HuH-7 (cell line): ENCODE measurements around the gene LILRB4.
"Not testable (repeated sequence)": the region's sequence is repeated elsewhere in the genome, so short reads cannot be mapped to it uniquely, and the experiment has no call there.

Experiments
- DNase-seq: peaks from one replicate; pipeline ENCODE4 v3.0.0; 2011; ENCODE audit warnings: low spot score

Gene LILRB4

GRCh38 chr19:54650108-54650655 lies 12.6 kb upstream of the LILRB4 start:
- no peak for DNase-seq

GRCh38 chr19:54653181-54653809 lies 9.5 kb upstream of the LILRB4 start:
- peak; percentile 57 for DNase-seq

GRCh38 chr19:54654447-54655321 lies 8.1 kb upstream of the LILRB4 start:
- DNase-seq: no peak

- no peak for DNase-seq
Measured at GRCh38 chr19:54659300-54659699, 3.5 kb upstream of the LILRB4 start.

GRCh38 chr19:54660306-54660705 lies 2.5 kb upstream of the LILRB4 start:
- no peak for DNase-seq

- DNase-seq: no peak
Measured at GRCh38 chr19:54660964-54661363, 1.8 kb upstream of the LILRB4 start.

- DNase-seq: no peak
Measured at GRCh38 chr19:54661846-54662481, 821 bp upstream of the LILRB4 start.

- DNase-seq: no peak
Measured at GRCh38 chr19:54665530-54665929, 2.7 kb downstream of the LILRB4 start.

GRCh38 chr19:54667217-54667616 lies 4.4 kb downstream of the LILRB4 start:
- DNase-seq: no peak

GRCh38 chr19:54668353-54668752 lies 5.6 kb downstream of the LILRB4 start:
- DNase-seq: no peak

GRCh38 chr19:54670576-54671357 lies 8.0 kb downstream of the LILRB4 start:
- DNase-seq: no peak

GRCh38 chr19:54673222-54673621 lies 10.4 kb downstream of the LILRB4 start:
- DNase-seq: no peak

- peak; percentile 28 for DNase-seq
Measured at GRCh38 chr19:54674021-54674617, 11.3 kb downstream of the LILRB4 start.

- peak; percentile 47 for DNase-seq
Measured at GRCh38 chr19:54676210-54676834, 13.5 kb downstream of the LILRB4 start.

GRCh38 chr19:54677217-54677616 lies 14.4 kb downstream of the LILRB4 start:
- no peak for DNase-seq

GRCh38 chr19:54681596-54681995 lies 18.8 kb downstream of the LILRB4 start:
- not testable (repeated sequence) for DNase-seq

- no peak for DNase-seq
Measured at GRCh38 chr19:54682306-54682856, 19.6 kb downstream of the LILRB4 start.

- DNase-seq: peak; percentile 40
Measured at GRCh38 chr19:54684527-54684926, 21.7 kb downstream of the LILRB4 start.

- DNase-seq: no peak
Measured at GRCh38 chr19:54691582-54692297, 29.0 kb downstream of the LILRB4 start.

GRCh38 chr19:54692298-54692615 lies 29.5 kb downstream of the LILRB4 start:
- DNase-seq: no peak
